Choroid plexus epithelial cell (primary cell): ENCODE measurements around the gene GPR26.

Experiments used
- DNase-seq: peaks from one replicate; pipeline ENCODE4 v3.0.0-alpha.2; 2010; ENCODE audit warnings: low read depth
- H3K4me3 ChIP-seq: 2 replicates; pipeline ENCODE4 v1.5.1; 2011; ENCODE audit warnings: low read depth, mild to moderate bottlenecking, control low read depth, low read length, moderate library complexity
- TF ChIP-seq, protein P1 (sequence below): conservative IDR thresholded peaks from 2 replicates; pipeline ENCODE4 v1.5.1; 2011; ENCODE audit warnings: low read depth, mild to moderate bottlenecking, control low read depth, inconsistent platforms, low read length, moderate library complexity

The GPR26 gene

DNA sequence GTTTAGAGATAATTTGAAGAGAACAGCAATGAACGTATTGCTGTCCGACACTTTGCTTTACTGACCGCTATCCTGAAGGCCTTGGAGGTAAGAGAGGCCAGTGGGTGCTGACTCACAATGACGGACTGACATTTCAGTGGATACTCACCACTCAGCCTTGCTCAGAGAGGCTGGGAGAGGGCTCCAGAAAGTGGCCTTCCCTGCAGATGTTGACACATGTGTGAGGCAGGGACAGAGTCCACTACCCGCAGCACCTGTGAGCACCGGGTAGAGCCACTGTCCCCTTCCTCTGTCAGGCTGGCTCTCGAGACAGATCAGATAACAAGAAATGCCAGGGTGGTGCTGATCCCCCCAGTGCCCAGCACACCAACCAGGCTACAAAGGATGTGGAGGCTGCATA lies 75.0 kb downstream of the GPR26 start:
- DNase-seq = no peak
- H3K4me3 ChIP-seq = no peak overlapping the region
- TF ChIP-seq, protein P1, sequence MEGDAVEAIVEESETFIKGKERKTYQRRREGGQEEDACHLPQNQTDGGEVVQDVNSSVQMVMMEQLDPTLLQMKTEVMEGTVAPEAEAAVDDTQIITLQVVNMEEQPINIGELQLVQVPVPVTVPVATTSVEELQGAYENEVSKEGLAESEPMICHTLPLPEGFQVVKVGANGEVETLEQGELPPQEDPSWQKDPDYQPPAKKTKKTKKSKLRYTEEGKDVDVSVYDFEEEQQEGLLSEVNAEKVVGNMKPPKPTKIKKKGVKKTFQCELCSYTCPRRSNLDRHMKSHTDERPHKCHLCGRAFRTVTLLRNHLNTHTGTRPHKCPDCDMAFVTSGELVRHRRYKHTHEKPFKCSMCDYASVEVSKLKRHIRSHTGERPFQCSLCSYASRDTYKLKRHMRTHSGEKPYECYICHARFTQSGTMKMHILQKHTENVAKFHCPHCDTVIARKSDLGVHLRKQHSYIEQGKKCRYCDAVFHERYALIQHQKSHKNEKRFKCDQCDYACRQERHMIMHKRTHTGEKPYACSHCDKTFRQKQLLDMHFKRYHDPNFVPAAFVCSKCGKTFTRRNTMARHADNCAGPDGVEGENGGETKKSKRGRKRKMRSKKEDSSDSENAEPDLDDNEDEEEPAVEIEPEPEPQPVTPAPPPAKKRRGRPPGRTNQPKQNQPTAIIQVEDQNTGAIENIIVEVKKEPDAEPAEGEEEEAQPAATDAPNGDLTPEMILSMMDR = no peak

DNA sequence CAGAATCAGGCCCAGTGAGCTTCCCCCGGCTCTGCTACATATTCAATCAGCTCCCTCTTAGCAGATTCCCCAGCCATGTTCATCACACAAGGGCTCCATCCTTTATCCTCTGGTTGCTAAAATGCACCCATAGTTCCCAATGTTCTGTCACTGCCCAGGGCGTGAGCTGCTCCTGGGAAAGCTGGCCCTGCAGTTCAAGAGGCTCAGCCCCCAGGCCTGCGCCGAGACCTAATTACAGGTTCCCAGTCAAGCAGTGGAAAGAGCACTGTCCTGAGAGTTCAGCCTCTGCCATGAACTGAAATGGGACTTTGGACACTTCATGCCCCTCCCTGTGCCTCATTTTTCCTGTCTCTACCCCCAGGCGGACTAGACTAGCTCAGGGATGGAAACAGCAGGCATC lies 75.6 kb downstream of the GPR26 start:
- no peak for DNase-seq
- TF ChIP-seq, protein P1 = no peak
- no peak overlapping the region for H3K4me3 ChIP-seq

- no peak for DNase-seq
- TF ChIP-seq, protein P1 = no peak
Measured at GRCh38 chr10:123742751-123743440, 76.7 kb downstream of the GPR26 start.

GRCh38 chr10:123743441-123744223 lies 77.5 kb downstream of the GPR26 start:
- no peak for DNase-seq
- no peak overlapping the region for H3K4me3 ChIP-seq
- TF ChIP-seq, protein P1 = no peak

More at GRCh38 chr10:123742751-123743440, 76.7 kb downstream of the GPR26 start:
- no peak overlapping the region for H3K4me3 ChIP-seq

DNA sequence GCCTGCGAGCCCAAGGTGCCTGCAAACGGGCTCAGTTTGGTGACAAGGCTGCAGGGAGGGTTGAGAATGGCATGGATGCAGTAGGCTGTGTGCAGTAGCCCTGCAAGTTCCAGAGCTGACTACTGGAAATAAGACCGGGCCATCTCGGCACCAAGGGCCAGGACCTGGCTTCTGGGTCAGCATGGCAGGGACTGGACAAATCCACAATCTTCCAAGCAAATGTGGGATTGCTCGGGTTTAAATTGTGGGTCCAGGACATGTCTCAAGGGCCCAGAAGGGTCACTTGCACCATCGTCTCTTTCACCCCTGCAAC lies 78.0 kb downstream of the GPR26 start:
- TF ChIP-seq, protein P1 = no peak
- no peak for DNase-seq

More for the DNA sequence above, 78.0 kb downstream of the GPR26 start:
- H3K4me3 ChIP-seq = no peak overlapping the region
